MM.1S (cell line): ENCODE data around the gene FBXL13.

Source experiments
- DNase-seq: peaks from one replicate; pipeline ENCODE4 v3.0.0-alpha.2; 2015
- H2AFZ ChIP-seq: fragments of 300-600 bp; sonication (generic); 2 replicates; pipeline ENCODE4 v1.6.0; 2016; ENCODE audit warnings: antibody characterized with exemption, low read length
- H3F3A ChIP-seq: fragments of 300-600 bp; sonication (generic); 2 replicates; pipeline ENCODE4 v1.6.1; 2016; ENCODE audit warnings: mild to moderate bottlenecking, antibody characterized with exemption, low read length, moderate library complexity, mixed read lengths; ENCODE audit not compliant: insufficient read depth
- H3K27ac ChIP-seq: fragments of 300-600 bp; sonication (generic); 2 replicates; pipeline ENCODE4 v1.5.1; 2016; ENCODE audit warnings: mild to moderate bottlenecking, low read length
- H3K27me3 ChIP-seq: fragments of 300-600 bp; sonication (generic); replicated peaks from 2 replicates; pipeline ENCODE4 v1.6.0; 2016; ENCODE audit warnings: low read length; ENCODE audit not compliant: insufficient read depth
- H3K36me3 ChIP-seq: fragments of 300-600 bp; sonication (generic); replicated peaks from 2 replicates; pipeline ENCODE4 v1.6.1; 2016; ENCODE audit warnings: mild to moderate bottlenecking, low read length, mixed read lengths; ENCODE audit not compliant: insufficient read depth
- H3K4me1 ChIP-seq: fragments of 300-600 bp; sonication (generic); 2 replicates; pipeline ENCODE4 v1.6.1; 2016; ENCODE audit warnings: low read length, mixed read lengths
- H3K4me2 ChIP-seq: fragments of 300-600 bp; sonication (generic); 2 replicates; pipeline ENCODE4 v1.6.0; 2016; ENCODE audit warnings: low read depth, low read length
- H3K4me3 ChIP-seq: fragments of 300-600 bp; sonication (generic); 2 replicates; pipeline ENCODE4 v1.5.1; 2016; ENCODE audit warnings: low read length, mixed read lengths
- H3K79me2 ChIP-seq: fragments of 300-600 bp; sonication (generic); 2 replicates; pipeline ENCODE4 v1.6.1; 2016; ENCODE audit warnings: mixed run types, low read length, mixed read lengths
- H3K9ac ChIP-seq: fragments of 300-600 bp; sonication (generic); 2 replicates; pipeline ENCODE4 v1.6.1; 2016; ENCODE audit warnings: low read length, mixed read lengths
- H3K9me2 ChIP-seq: fragments of 300-600 bp; sonication (generic); replicated peaks from 2 replicates; pipeline ENCODE4 v1.6.1; 2016; ENCODE audit warnings: mild to moderate bottlenecking, low read length, mixed read lengths; ENCODE audit not compliant: insufficient read depth
- H3K9me3 ChIP-seq: fragments of 300-600 bp; sonication (generic); replicated peaks from 2 replicates; pipeline ENCODE4 v1.6.1; 2016; ENCODE audit warnings: mild to moderate bottlenecking, low read length, mixed read lengths; ENCODE audit not compliant: insufficient read depth
- H4K20me1 ChIP-seq: fragments of 300-600 bp; sonication (generic); 2 replicates; pipeline ENCODE4 v1.6.1; 2016; ENCODE audit warnings: mild to moderate bottlenecking, low read length, moderate library complexity, mixed read lengths; ENCODE audit not compliant: insufficient read depth
- CTCF ChIP-seq: fragments of 300-600 bp; sonication (generic); IDR thresholded peaks from 2 replicates; pipeline ENCODE4 v1.5.1; 2016; ENCODE audit warnings: antibody characterized with exemption, low read length, mixed read lengths
- EZH2 ChIP-seq: fragments of 300-600 bp; sonication (generic); optimal IDR thresholded peaks from 2 replicates; pipeline ENCODE3; 2017; ENCODE audit warnings: low read depth, mild to moderate bottlenecking, antibody characterized with exemption, low read length, mixed read lengths
- EZH2phosphoT487 ChIP-seq: fragments of 300-600 bp; sonication (generic); IDR thresholded peaks from 2 replicates; pipeline ENCODE4 v1.6.1; 2018; ENCODE audit warnings: antibody characterized with exemption, low read length

Gene FBXL13

GRCh38 chr7:102872460-102872859 is 202.1 kb downstream of the FBXL13 start:
- no peak overlapping the region for H3K4me3 ChIP-seq

GRCh38 chr7:102869195-102869594 is 205.4 kb downstream of the FBXL13 start:
- no peak overlapping the region for H3K4me3 ChIP-seq
- no peaks in the 10 kb centered on the region for H3F3A ChIP-seq
- DNase-seq, result no peak
- no peaks in the 10 kb centered on the region for H3K27me3 ChIP-seq
- no peak overlapping the region for H3K27ac ChIP-seq
- no peak overlapping the region for H3K9ac ChIP-seq
- H3K36me3 ChIP-seq, result no peaks in the 10 kb centered on the region
- TF ChIP-seq EZH2 (no peak), EZH2phosphoT487 (no peak), CTCF (no peak)
- H3K4me2 ChIP-seq, result no peak overlapping the region
- no peaks in the 10 kb centered on the region for H3K79me2 ChIP-seq
- H2AFZ ChIP-seq, result no peak overlapping the region
- H4K20me1 ChIP-seq, result no peaks in the 10 kb centered on the region
- no peaks in the 10 kb centered on the region for H3K9me2 ChIP-seq
- no peaks in the 10 kb centered on the region for H3K4me1 ChIP-seq
- no peaks in the 10 kb centered on the region for H3K9me3 ChIP-seq

More at GRCh38 chr7:102872460-102872859, 202.1 kb downstream of the FBXL13 start:
- no peaks in the 10 kb centered on the region for H3K36me3 ChIP-seq
- no peak overlapping the region for H3K27ac ChIP-seq
- H3K4me1 ChIP-seq, result no peaks in the 10 kb centered on the region
- H3K27me3 ChIP-seq, result no peaks in the 10 kb centered on the region
- DNase-seq, result no peak
- H3K9me2 ChIP-seq, result no peaks in the 10 kb centered on the region
- no peaks in the 10 kb centered on the region for H3F3A ChIP-seq
- no peaks in the 10 kb centered on the region for H4K20me1 ChIP-seq
- no peak overlapping the region for H3K9ac ChIP-seq
- no peaks in the 10 kb centered on the region for H3K79me2 ChIP-seq
- H2AFZ ChIP-seq, result no peak overlapping the region
- H3K9me3 ChIP-seq, result no peaks in the 10 kb centered on the region
- TF ChIP-seq EZH2phosphoT487, result no peak
- TF ChIP-seq EZH2, result no peak
- no peak for TF ChIP-seq CTCF
- no peak overlapping the region for H3K4me2 ChIP-seq

GRCh38 chr7:102866535-102867215 is 207.9 kb downstream of the FBXL13 start:
- H4K20me1 ChIP-seq, result no peaks in the 10 kb centered on the region
- no peak overlapping the region for H2AFZ ChIP-seq
- TF ChIP-seq CTCF (no peak), EZH2 (no peak), EZH2phosphoT487 (no peak)
- H3K27me3 ChIP-seq, result no peaks in the 10 kb centered on the region
- H3K4me3 ChIP-seq, result no peak overlapping the region
- no peaks in the 10 kb centered on the region for H3K9me3 ChIP-seq
- no peaks in the 10 kb centered on the region for H3K36me3 ChIP-seq
- no peak overlapping the region for H3K9ac ChIP-seq
- no peak overlapping the region for H3K27ac ChIP-seq
- no peaks in the 10 kb centered on the region for H3F3A ChIP-seq
- no peak overlapping the region for H3K4me2 ChIP-seq
- no peak for DNase-seq
- H3K9me2 ChIP-seq, result no peaks in the 10 kb centered on the region
- H3K4me1 ChIP-seq, result no peaks in the 10 kb centered on the region
- no peaks in the 10 kb centered on the region for H3K79me2 ChIP-seq
